HUES6 (cell line): ENCODE data around the gene IGF2R.
"Not testable (repeated sequence)": the region's sequence is repeated elsewhere in the genome, so short reads cannot be mapped to it uniquely, and the experiment has no call there.

Experiments
- H3K27ac ChIP-seq: 2 replicates; pipeline ENCODE4 v1.7.0; 2013; ENCODE audit warnings: low read depth, mild to moderate bottlenecking, low read length, inconsistent platforms
- H3K27me3 ChIP-seq: 2 replicates; pipeline ENCODE4 v1.6.1; 2013; ENCODE audit warnings: low read length; ENCODE audit not compliant: control insufficient read depth, insufficient read depth
- H3K36me3 ChIP-seq: 2 replicates; pipeline ENCODE4 v1.6.1; 2013; ENCODE audit warnings: low read length; ENCODE audit not compliant: control insufficient read depth, insufficient read depth
- H3K4me1 ChIP-seq: 2 replicates; pipeline ENCODE4 v1.6.1; 2013; ENCODE audit warnings: low read length; ENCODE audit not compliant: control insufficient read depth, insufficient read depth
- H3K4me3 ChIP-seq: 2 replicates; pipeline ENCODE4 v1.5.1; 2013; ENCODE audit warnings: low read depth, low read length
- H3K9ac ChIP-seq: one replicate; pipeline ENCODE4 v1.6.1; 2013; ENCODE audit warnings: mild to moderate bottlenecking, low read length
- H3K9me3 ChIP-seq: 2 replicates; pipeline ENCODE4 v1.6.1; 2013; ENCODE audit warnings: low read depth, low read length; ENCODE audit not compliant: control insufficient read depth, insufficient read depth

Gene IGF2R

GRCh38 chr6:160120087-160120486 is 151.2 kb downstream of the IGF2R start:
- H3K9me3 ChIP-seq = peaks cover 22% of the 10 kb centered on the region
- H3K9ac ChIP-seq = no peak overlapping the region
- no peak overlapping the region for H3K4me3 ChIP-seq
- peaks cover 5% of the 10 kb centered on the region; the same call in 1 of the 2 replicates for H3K36me3 ChIP-seq
- H3K27me3 ChIP-seq = no peaks in the 10 kb centered on the region
- H3K4me1 ChIP-seq = no peaks in the 10 kb centered on the region
- H3K27ac ChIP-seq = no peak overlapping the region

GRCh38 chr6:160121558-160121957 is 152.7 kb downstream of the IGF2R start, which contains the start of gene SLC22A1:
TSS of gene SLC22A1 (plus strand) at chr6:160121815. CDS start at chr6:160121936, 121 bp downstream.
- Histone ChIP-seq H3K4me3 (no peak within 1 kb of the TSS), H3K9me3 (peaks cover 22% of the 10 kb centered on the region), H3K36me3 (peaks cover 5% of the 10 kb centered on the region; the same call in 1 of the 2 replicates), H3K9ac (no peak within 1 kb of the TSS), H3K4me1 (no peaks in the 10 kb centered on the region), H3K27me3 (no peaks in the 10 kb centered on the region), H3K27ac (no peak within 1 kb of the TSS)

DNA sequence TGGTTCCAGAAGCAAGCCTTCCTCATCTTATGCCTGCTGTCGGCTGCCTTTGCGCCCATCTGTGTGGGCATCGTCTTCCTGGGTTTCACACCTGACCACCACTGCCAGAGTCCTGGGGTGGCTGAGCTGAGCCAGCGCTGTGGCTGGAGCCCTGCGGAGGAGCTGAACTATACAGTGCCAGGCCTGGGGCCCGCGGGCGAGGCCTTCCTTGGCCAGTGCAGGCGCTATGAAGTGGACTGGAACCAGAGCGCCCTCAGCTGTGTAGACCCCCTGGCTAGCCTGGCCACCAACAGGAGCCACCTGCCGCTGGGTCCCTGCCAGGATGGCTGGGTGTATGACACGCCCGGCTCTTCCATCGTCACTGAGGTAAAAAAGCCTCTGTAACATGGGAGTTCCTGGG is 153.1 kb downstream of the IGF2R start:
- Histone ChIP-seq H3K4me1 (no peaks in the 10 kb centered on the region), H3K4me3 (no peak overlapping the region), H3K9me3 (peaks cover 19% of the 10 kb centered on the region), H3K27ac (no peak overlapping the region), H3K9ac (no peak overlapping the region), H3K36me3 (peaks cover 5% of the 10 kb centered on the region; the same call in 1 of the 2 replicates), H3K27me3 (no peaks in the 10 kb centered on the region)

DNA sequence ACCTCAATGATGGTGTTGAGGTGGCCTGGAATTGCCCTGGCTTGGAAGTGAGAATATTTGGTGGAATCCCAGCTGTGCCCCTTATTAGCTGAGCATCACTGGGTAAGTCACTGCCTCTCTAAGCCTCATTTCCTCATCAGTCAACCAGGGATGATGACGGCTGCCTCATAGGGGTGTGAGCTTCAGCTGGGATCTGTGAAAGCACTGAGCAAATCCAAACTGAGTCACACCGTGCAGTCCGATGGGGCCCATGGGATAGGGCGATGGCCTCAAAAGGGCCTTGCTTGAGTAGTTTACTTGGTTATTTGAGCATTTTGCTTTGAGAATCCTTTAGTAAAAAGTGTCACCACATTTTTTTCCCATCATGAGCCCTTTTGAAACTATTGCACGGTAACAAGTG is 153.9 kb downstream of the IGF2R start:
- H3K27me3 ChIP-seq = no peaks in the 10 kb centered on the region; the same call in 1 of the 2 replicates
- H3K27ac ChIP-seq = no peak overlapping the region
- H3K9ac ChIP-seq = no peak overlapping the region
- no peak overlapping the region for H3K4me3 ChIP-seq
- peaks cover 11% of the 10 kb centered on the region for H3K9me3 ChIP-seq
- no peaks in the 10 kb centered on the region for H3K4me1 ChIP-seq
- peaks cover 5% of the 10 kb centered on the region; the same call in 1 of the 2 replicates for H3K36me3 ChIP-seq

- no peak overlapping the region for H3K4me3 ChIP-seq
Measured at GRCh38 chr6:160124007-160124406, 155.1 kb downstream of the IGF2R start.

GRCh38 chr6:160124605-160125004 is 155.7 kb downstream of the IGF2R start:
- Histone ChIP-seq H3K27ac (no peak overlapping the region), H3K27me3 (peaks cover 15% of the 10 kb centered on the region; the same call in 1 of the 2 replicates), H3K36me3 (no peaks in the 10 kb centered on the region), H3K9ac (no peak overlapping the region), H3K4me1 (no peaks in the 10 kb centered on the region), H3K9me3 (no peaks in the 10 kb centered on the region), H3K4me3 (no peak overlapping the region)

More at GRCh38 chr6:160124007-160124406, 155.1 kb downstream of the IGF2R start:
- Histone ChIP-seq H3K27ac (no peak overlapping the region), H3K9me3 (no peaks in the 10 kb centered on the region), H3K36me3 (no peaks in the 10 kb centered on the region), H3K27me3 (peaks cover 9% of the 10 kb centered on the region; the same call in 1 of the 2 replicates), H3K4me1 (no peaks in the 10 kb centered on the region), H3K9ac (no peak overlapping the region)

GRCh38 chr6:160125105-160125504 is 156.2 kb downstream of the IGF2R start:
- not testable (repeated sequence) for H3K4me1 ChIP-seq, H3K36me3 ChIP-seq, H3K9me3 ChIP-seq, H3K9ac ChIP-seq, H3K4me3 ChIP-seq, H3K27ac ChIP-seq
- H3K27me3 ChIP-seq = peaks cover 20% of the 10 kb centered on the region; the same call in 1 of the 2 replicates

DNA sequence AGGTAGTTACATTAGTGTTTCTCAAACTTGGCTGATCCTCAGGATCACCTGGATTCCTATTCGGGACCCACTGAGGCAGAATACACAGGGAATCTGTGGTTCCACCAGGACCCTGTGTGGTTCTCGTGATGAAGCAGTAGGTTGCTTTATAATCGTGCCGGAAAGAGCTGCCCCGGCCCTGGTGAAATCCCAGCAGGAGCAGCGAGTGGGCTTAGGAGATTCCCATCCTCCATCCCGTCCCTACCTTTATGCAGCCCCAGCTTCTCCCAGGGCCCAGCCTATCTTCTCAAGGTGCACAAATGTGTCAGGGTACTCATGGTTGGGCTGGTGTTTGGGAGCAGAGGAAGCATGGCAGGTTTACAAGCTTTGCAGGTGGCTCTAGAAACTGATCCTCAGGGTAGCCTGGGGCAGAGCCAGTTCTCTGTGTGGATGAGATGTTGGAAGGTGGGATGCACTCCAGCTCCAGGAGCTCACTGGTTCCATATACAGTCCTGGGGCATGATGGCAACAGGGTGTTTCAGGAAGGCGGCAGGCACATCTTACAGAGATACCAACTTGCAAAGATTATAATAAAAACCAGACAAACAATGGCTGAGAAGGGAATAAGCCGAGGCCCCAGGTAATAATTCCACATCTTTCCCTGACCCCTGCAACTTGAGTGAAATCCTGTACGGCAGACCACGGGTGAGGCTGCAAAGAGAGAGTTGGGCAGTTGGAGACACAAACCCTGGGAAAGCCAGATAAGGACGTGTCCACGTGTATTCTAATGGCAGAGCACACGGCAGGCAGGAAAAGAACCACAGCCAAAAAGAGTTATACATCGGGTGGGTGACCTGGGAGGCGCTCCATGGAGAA is 158.6 kb downstream of the IGF2R start:
- H3K9me3 ChIP-seq = no peaks in the 10 kb centered on the region
- no peak overlapping the region for H3K9ac ChIP-seq
- no peak overlapping the region for H3K27ac ChIP-seq
- peaks cover 40% of the 10 kb centered on the region; the same call in 1 of the 2 replicates for H3K27me3 ChIP-seq
- H3K36me3 ChIP-seq = no peaks in the 10 kb centered on the region
- H3K4me1 ChIP-seq = peaks cover 9% of the 10 kb centered on the region
- no peak overlapping the region for H3K4me3 ChIP-seq

DNA sequence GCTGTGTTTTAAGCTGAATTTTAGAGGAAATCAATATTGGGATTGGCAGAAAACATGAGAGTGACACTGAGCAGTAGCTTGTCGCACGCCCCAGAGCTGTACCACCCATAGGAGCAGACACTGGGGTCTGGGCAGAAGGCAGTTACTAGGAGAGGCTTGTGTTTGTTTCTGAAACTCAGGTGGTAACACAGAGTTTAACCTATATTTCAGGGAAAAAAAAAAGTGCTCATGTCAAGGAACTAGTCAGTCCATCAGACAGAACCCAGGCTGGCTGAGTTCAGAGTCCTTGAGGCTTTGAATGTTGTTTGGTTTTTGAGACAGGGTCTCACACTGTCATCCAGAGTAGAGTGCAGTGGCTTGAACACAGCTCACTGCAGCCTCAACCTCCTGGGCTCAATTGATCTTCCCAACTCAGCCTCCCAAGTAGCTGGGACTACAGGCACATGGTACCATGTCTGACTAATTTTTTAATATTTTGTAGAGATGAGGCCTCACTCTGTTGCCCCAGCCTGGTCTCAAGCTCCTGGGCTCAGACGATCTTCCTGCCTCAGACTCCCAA is 159.3 kb downstream of the IGF2R start:
- H3K27ac ChIP-seq = no peak overlapping the region
- no peak overlapping the region for H3K9ac ChIP-seq
- H3K4me3 ChIP-seq = no peak overlapping the region
- no peaks in the 10 kb centered on the region for H3K36me3 ChIP-seq
- no peaks in the 10 kb centered on the region for H3K9me3 ChIP-seq
- peaks cover 45% of the 10 kb centered on the region for H3K27me3 ChIP-seq
- peaks cover 16% of the 10 kb centered on the region for H3K4me1 ChIP-seq

- H3K36me3 ChIP-seq = no peaks in the 10 kb centered on the region
- H3K9ac ChIP-seq = no peak overlapping the region
- H3K27me3 ChIP-seq = peaks cover 52% of the 10 kb centered on the region
- no peak overlapping the region for H3K27ac ChIP-seq
- no peak overlapping the region for H3K4me3 ChIP-seq
- no peaks in the 10 kb centered on the region for H3K9me3 ChIP-seq
- peaks cover 20% of the 10 kb centered on the region for H3K4me1 ChIP-seq
Measured at GRCh38 chr6:160128879-160129516, 160.1 kb downstream of the IGF2R start.
